Measurements from ENCODE around the gene CCDC47.
A peak's percentile ranks its signal among the peaks of the same experiment; 100 is the strongest.

DNA sequence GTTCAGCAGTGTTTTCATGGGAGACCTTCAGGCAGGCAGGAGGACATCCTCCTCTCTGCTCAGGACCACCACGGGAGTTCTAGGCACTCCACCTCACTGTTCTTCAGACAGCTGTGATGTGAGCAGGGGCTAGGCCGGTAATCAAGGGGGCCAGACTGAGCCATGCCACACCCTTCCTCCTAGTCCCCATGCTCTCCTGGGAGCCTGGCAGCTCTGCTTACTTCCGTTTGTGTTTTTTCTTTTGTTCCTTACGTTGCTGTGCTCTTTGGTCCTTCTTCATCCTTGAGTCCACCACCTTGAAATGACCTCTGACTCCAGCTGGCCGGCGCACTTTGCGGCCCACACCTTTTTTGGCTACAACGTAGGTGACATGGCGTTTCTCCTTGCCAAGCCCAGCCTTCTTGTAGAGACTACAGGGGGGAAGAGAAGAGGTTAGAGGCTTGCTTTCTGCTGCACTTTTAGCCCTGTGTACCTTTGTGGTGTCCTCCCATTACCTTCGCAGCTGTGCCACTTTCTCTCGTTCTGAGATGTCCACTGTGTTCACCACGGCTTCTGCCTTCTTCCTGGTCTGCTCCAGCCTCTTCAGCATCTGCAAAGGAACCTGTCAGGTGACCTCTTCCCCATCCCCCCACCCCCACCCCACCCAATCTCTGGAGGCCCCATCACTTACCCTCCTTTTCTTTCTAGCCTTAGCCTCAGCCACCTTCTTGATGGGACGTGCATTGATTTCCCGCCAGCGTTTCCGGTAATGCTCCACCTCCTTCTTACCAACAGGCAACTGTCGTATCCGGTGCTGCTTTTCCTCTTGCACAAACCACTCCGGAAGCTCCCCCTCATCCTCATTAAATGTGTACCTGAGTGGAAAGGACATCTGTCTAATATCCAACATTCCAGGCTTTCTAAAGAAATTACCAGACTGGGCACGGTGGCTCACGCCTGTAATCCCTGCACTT, 46.5 kb upstream of the CCDC47 start:
- TF ChIP-seq BACH2 (CRISPR knock-in tag; IDR thresholded peaks at IDR 0.05; ENCODE audit: borderline replicate concordance) (no peak), ISL1 (CRISPR knock-in tag; IDR thresholded peaks at IDR 0.05) (no peak), PATZ1 (CRISPR knock-in tag; IDR thresholded peaks at IDR 0.05; ENCODE audit: borderline replicate concordance) (no peak), CSRNP3 (CRISPR knock-in tag; IDR thresholded peaks at IDR 0.05) (no peak), ZFP30 (CRISPR knock-in tag; IDR thresholded peaks at IDR 0.05) (no peak), SNAI2 (CRISPR knock-in tag; IDR thresholded peaks at IDR 0.05) (no peak), ZC3H10 (CRISPR knock-in tag; IDR thresholded peaks at IDR 0.05) (no peak), RARB (CRISPR knock-in tag; IDR thresholded peaks at IDR 0.05) (no peak), GLIS3 (CRISPR knock-in tag; IDR thresholded peaks at IDR 0.05) (0 out of 2 replicates have a peak, but pooled peaks have one; percentile 54), PPARA (CRISPR knock-in tag; IDR thresholded peaks at IDR 0.05; ENCODE audit: borderline replicate concordance) (no peak), ARNTL (CRISPR knock-in tag; IDR thresholded peaks at IDR 0.05; ENCODE audit: borderline replicate concordance, low read depth) (no peak), ZNF8 (CRISPR knock-in tag; IDR thresholded peaks at IDR 0.05) (no peak)
- TF ChIP-seq, protein P1, sequence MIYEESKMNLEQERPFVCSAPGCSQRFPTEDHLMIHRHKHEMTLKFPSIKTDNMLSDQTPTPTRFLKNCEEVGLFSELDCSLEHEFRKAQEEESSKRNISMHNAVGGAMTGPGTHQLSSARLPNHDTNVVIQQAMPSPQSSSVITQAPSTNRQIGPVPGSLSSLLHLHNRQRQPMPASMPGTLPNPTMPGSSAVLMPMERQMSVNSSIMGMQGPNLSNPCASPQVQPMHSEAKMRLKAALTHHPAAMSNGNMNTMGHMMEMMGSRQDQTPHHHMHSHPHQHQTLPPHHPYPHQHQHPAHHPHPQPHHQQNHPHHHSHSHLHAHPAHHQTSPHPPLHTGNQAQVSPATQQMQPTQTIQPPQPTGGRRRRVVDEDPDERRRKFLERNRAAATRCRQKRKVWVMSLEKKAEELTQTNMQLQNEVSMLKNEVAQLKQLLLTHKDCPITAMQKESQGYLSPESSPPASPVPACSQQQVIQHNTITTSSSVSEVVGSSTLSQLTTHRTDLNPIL (CRISPR knock-in tag; IDR thresholded peaks at IDR 0.05; ENCODE audit: low read depth): no peak
- TF ChIP-seq, protein P2, sequence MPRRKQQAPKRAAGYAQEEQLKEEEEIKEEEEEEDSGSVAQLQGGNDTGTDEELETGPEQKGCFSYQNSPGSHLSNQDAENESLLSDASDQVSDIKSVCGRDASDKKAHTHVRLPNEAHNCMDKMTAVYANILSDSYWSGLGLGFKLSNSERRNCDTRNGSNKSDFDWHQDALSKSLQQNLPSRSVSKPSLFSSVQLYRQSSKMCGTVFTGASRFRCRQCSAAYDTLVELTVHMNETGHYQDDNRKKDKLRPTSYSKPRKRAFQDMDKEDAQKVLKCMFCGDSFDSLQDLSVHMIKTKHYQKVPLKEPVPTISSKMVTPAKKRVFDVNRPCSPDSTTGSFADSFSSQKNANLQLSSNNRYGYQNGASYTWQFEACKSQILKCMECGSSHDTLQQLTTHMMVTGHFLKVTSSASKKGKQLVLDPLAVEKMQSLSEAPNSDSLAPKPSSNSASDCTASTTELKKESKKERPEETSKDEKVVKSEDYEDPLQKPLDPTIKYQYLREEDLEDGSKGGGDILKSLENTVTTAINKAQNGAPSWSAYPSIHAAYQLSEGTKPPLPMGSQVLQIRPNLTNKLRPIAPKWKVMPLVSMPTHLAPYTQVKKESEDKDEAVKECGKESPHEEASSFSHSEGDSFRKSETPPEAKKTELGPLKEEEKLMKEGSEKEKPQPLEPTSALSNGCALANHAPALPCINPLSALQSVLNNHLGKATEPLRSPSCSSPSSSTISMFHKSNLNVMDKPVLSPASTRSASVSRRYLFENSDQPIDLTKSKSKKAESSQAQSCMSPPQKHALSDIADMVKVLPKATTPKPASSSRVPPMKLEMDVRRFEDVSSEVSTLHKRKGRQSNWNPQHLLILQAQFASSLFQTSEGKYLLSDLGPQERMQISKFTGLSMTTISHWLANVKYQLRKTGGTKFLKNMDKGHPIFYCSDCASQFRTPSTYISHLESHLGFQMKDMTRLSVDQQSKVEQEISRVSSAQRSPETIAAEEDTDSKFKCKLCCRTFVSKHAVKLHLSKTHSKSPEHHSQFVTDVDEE (CRISPR knock-in tag; IDR thresholded peaks at IDR 0.05): no peak
